NCI-H345 treated with DMSO at 0.1 percent for 48 hours (cell line): ENCODE measurements around the gene TSSK3.
A peak's percentile ranks its signal among the peaks of the same experiment; 100 is the strongest.

Experiments
- DNase-seq: peaks from one replicate; lab custom pipeline; 2025; ENCODE audit not compliant: unreplicated experiment; lab: John Stamatoyannopoulos, UW

Gene TSSK3

GRCh38 chr1:32362474-32363313 lies at the start of gene TSSK3, which contains the start of gene FAM229A:
TSSK3 (plus strand) TSS chr1:32362539; CDS start chr1:32362702, 163 bp downstream.
FAM229A (minus strand) TSS chr1:32362485; CDS start chr1:32362091, 394 bp downstream.
- DNase-seq = no peak

GRCh38 chr1:32316903-32317277 lies 45.4 kb upstream of the TSSK3 start:
- DNase-seq = no peak

- no peak for DNase-seq
These were observed 44.0 kb upstream of the TSSK3 start for GRCh38 chr1:32318127-32318869.

- no peak for DNase-seq
These were observed 40.5 kb upstream of the TSSK3 start for GRCh38 chr1:32321712-32322291.

GRCh38 chr1:32327204-32327603 lies 35.1 kb upstream of the TSSK3 start:
- no peak for DNase-seq

- no peak for DNase-seq
These were observed 32.3 kb upstream of the TSSK3 start for GRCh38 chr1:32329931-32330466.

- no peak for DNase-seq
These were observed 31.7 kb upstream of the TSSK3 start for GRCh38 chr1:32330558-32331151.

GRCh38 chr1:32331549-32331948 lies 30.8 kb upstream of the TSSK3 start:
- DNase-seq = no peak

- no peak for DNase-seq
These were observed 29.9 kb upstream of the TSSK3 start for GRCh38 chr1:32332290-32333079.

GRCh38 chr1:32333251-32333963 lies 28.9 kb upstream of the TSSK3 start:
- no peak for DNase-seq

- DNase-seq = no peak
These were observed 28.0 kb upstream of the TSSK3 start for GRCh38 chr1:32334274-32334861.

GRCh38 chr1:32334864-32335534 lies 27.3 kb upstream of the TSSK3 start:
- no peak for DNase-seq

- DNase-seq = no peak
These were observed 26.9 kb upstream of the TSSK3 start for GRCh38 chr1:32335535-32335789.

GRCh38 chr1:32335790-32336590 lies 26.3 kb upstream of the TSSK3 start, which contains the start of gene MARCKSL1:
MARCKSL1 (minus strand) TSS chr1:32336233; CDS start chr1:32336033, 200 bp downstream.
- DNase-seq = peak; percentile 49

GRCh38 chr1:32336591-32336932 lies 25.8 kb upstream of the TSSK3 start:
- no peak for DNase-seq

- no peak for DNase-seq
These were observed 25.2 kb upstream of the TSSK3 start for GRCh38 chr1:32336963-32337675.

GRCh38 chr1:32337855-32338636 lies 24.3 kb upstream of the TSSK3 start:
- no peak for DNase-seq
